CD4-positive, alpha-beta T cell treated with Interleukin-10 for 1 hour (primary cell): Measurements from ENCODE around the gene HES6.
"Not testable (repeated sequence)": the region's sequence is repeated elsewhere in the genome, so short reads cannot be mapped to it uniquely, and the experiment has no call there.

Experiments used
- DNase-seq: peaks from one replicate; pipeline ENCODE4 v3.0.0-alpha.2; 2020

Gene HES6

DNA sequence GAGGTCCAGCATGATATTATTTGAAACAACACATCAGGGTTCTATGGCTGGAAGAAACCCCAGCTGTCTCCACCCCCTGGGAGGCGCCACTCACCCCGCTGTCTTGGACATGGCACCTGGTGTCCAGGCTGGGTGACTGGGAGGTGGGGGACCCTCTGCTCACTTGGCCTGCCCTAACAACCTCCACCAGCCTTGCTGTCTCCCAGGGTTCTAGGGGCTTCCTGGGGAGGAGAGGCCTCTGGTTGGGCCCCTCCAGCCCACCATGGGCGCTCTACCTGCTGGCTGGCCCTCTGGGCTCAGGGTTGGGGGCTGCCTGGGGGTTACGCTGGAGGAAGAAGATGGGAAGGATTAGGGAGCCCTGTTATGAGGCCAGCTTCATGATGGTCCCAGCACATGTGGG, 32.3 kb upstream of the HES6 start:
- DNase-seq = no peak

DNA sequence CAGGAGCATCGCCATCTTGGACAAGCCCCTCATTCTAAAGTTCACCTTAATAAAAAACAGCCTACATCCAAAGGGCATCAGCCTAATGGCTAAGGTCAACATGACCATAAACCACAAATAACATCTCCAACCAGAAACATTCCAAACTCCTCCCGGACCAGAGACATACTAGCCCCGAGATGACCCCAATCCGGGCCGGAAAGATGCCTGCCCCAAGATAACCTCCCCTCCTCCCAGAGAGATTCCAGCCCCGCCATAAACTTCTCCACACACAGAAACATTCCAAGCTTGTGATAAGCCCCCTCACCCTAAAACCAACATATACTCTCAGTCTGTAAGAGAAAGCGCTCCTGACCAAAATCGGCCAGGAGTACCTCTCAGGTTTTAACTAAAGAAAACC, 31.8 kb upstream of the HES6 start:
- not testable (repeated sequence) for DNase-seq

- DNase-seq = no peak
Measured at GRCh38 chr2:238271061-238271554, 31.3 kb upstream of the HES6 start.

- no peak for DNase-seq
Measured at GRCh38 chr2:238270606-238271005, 30.8 kb upstream of the HES6 start.

DNA sequence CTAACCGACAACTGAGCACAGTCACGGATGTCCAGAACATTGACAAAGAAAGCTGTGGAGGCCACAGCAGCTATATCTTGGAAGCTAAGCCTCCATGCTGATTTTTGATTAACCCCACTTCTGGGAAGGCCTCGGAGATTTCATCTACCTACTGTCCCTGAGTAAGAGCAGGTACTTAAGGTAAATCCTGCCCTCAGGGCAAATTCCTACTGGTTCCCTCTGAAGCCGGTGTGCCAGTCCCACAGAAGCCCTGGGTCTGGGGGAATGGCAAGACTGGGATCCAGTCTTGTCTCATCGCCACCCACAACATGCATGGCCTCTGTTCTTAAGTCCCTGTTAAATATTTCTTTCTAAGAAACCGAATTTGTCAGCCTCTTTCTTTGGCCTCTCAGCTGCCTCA, 29.9 kb upstream of the HES6 start:
- no peak for DNase-seq

- DNase-seq = no peak
Measured at GRCh38 chr2:238267884-238268680, 28.2 kb upstream of the HES6 start.

- no peak for DNase-seq
Measured at GRCh38 chr2:238267341-238267710, 27.5 kb upstream of the HES6 start.

DNA sequence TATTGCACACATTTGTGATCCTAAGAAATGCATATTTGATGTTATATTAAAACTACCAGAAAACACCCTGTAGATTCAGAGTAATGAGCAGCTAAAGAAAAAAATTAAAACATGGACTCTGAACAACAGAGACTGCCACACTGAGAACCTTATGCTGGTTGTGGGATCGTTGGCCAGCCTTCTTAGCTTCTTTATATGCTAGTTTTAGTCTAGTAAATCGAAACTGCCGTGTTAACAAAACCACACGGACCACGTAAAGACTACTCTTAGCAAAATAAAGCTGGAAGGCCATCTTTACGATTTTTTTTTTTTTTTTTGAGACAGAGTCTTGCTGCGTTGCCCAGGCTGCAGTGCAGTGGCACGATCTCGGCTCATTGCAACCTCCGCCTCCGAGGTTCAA, 25.8 kb upstream of the HES6 start:
- DNase-seq = no peak

- DNase-seq = no peak
Measured at GRCh38 chr2:238264072-238264460, 24.2 kb upstream of the HES6 start.

DNA sequence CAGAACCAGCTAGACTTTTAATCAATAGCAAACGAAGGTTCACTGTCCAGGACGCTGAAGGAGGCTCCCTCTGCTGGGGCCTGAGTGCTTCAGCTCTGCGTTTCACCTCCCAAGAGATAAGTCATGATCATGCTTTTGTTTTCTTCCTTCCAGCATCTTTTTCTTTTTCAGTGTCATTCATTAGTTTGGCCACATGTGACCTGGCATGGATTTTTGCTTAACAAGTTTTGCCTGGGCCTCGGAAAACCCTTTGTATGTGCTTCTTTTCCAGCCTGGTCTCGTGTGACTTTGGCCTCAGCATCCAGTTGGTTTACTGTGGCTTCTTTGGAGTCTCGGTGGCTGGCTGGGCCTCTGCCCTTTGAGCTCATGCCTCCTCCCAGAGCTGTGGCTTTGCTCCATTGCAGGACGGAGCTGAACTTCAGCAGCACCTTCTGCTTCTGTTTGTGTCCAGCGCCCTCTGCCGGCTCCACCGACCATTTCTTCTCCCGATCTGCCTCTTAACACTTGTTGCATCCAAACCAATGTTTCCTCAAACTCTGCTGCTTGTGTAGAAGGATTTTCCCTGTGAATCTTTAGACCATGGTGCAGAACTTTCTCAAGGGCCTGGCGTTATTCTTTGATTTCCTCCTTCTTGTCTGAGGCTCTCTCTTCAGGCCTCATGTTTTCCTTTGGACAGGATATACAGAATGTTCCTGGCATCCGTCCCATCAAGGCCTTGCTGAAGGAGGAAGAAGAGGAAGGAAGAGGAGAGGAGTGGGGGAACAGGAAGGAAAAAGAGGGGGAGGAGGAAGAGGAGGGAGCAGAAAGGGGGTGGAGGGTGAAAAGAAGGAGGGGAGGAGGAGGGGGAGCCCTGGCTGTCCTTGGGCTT, 23.6 kb upstream of the HES6 start:
- peak; percentile 77 for DNase-seq

- no peak for DNase-seq
Measured at GRCh38 chr2:238262496-238263122, 22.8 kb upstream of the HES6 start.

- no peak for DNase-seq
Measured at GRCh38 chr2:238261718-238262375, 22.0 kb upstream of the HES6 start.

GRCh38 chr2:238260883-238261282, 21.0 kb upstream of the HES6 start:
- no peak for DNase-seq

GRCh38 chr2:238259061-238260020, 19.5 kb upstream of the HES6 start:
- no peak for DNase-seq

- DNase-seq = no peak
Measured at GRCh38 chr2:238257786-238258700, 18.2 kb upstream of the HES6 start.

GRCh38 chr2:238256594-238257104, 16.8 kb upstream of the HES6 start:
- DNase-seq = peak; percentile 83

DNA sequence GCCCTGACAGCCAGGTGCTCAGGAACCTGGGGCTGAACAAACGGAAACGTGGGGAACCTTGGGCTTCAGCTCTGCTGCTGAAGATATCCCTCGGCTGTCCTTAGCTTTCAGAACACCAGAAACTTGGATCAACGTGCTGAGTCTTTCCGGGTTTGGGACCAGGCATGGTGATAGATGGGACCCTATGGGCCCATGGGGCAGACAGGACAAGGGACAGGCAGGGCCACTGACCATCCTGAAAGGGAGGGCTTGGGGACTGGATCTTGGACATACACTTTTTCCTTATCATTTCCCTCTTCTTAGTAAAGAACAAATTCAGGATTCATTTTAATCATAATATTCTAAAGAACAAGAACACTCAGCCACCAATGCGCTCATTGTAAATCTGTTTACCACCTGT, 16.3 kb upstream of the HES6 start:
- DNase-seq = no peak

DNA sequence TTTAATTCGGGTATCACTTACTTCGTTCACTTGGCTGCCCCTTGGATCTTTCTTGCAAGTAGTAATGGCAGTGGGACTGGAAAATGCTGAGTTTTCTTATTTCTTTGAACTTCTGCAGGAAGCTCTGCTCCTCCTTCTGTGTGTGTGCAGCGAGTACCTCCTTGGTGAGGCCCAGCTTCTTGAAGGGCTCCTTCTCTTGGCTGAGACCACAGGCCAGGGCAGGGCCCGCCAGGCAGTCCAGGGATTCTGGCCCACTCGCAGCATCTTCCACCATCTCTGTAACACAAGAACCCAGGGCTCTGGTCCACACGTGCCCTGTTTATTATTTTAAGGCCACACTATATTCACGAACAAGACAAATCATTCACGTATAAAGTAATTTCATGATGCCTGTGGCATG, 15.8 kb upstream of the HES6 start:
- DNase-seq = no peak

DNA sequence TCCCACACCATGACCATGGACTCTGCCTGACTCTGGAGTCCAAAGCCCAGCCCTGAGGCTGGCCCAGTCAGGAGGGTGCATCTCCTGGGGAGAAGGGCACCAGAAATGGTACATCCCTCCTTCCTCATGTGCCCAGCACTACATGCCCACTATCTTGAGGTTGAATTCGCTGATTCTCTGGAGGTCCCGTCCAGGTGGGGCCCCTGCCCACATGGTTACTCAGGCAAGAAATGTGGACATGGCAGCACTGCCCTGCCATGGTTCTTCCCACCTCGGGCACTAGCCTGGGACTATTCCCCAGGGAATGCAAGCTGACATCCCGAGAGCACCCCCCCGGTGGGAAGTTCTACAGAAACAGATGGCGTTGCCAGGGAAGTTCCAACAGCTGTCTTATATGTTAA, 15.3 kb upstream of the HES6 start:
- DNase-seq = no peak

DNA sequence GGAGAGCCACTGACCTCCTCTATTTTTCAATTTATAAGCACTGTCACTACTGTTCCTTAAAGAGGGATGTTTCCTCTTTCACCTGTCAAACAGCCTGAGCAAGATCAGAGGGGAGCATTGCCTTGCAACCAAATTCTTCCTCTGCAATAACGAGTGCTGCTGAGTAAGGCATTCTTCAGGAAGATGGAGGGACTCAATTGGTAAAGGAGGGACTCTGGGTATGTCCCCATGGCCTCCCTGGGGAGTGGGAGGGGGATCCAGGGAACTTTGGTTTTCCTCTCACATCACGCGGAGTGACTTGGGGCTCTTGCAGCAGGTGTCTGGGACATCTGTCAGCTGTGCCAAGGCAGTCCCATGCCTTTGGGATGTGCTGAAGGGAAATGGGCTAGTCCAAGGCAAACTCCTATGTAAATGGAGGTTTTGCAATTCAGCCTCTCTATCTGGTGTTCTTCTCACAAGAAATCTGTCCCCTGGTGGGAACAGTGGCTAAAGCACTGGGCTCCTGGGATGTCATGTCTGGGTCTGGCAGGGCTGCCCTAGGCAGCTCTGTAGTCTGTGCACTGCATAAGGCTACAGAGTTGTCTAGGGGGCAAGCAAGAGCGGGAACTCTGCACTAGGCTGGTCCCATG, 14.4 kb upstream of the HES6 start:
- DNase-seq = no peak
